Epithelial cell of esophagus (primary cell): Measurements from ENCODE around the gene PLXNA1.

Source experiments
- DNase-seq: peaks from one replicate; pipeline ENCODE4 v3.0.0; 2010; ENCODE audit warnings: low read depth
- H3K4me3 ChIP-seq: 2 replicates; pipeline ENCODE4 v1.5.1; 2011; ENCODE audit warnings: mild to moderate bottlenecking, low read length, control low read depth
- CTCF ChIP-seq: IDR thresholded peaks from 2 replicates; pipeline ENCODE4 v1.5.1; 2011; ENCODE audit warnings: low read depth, mild to moderate bottlenecking, low read length, control low read depth, inconsistent platforms; ENCODE audit not compliant: insufficient read depth; ENCODE audit errors: missing control alignments

Gene PLXNA1

GRCh38 chr3:127027061-127027735 is 44.3 kb downstream of the PLXNA1 start:
- TF ChIP-seq CTCF: no peak
- no peak overlapping the region for H3K4me3 ChIP-seq
- no peak for DNase-seq

DNA sequence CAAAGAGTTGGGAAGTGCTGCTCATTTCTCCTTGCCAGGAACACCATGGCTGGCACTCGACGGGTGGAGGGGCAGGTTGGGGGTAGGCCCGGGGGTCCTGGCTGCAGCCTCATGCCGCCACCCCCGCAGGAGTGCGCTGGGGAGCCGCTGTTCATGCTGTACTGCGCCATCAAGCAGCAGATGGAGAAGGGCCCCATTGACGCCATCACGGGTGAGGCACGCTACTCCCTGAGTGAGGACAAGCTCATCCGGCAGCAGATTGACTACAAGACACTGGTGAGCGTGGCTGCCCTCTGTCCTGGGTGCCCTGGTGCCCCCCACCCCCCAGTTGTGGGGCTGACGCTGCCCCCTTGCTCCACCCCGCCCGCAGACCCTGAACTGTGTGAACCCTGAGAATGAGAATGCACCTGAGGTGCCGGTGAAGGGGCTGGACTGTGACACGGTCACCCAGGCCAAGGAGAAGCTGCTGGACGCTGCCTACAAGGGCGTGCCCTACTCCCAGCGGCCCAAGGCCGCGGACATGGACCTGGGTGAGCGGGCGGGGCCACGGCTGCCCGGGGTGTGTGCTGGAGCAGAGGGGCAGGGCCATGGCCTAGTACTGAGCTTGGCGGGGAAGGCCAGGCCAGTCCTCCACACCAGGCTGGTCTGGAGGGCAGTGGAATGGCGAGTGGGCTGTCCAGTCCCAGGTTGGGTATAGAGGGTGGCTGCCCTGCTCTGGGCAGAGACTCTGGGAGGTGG is 45.1 kb downstream of the PLXNA1 start:
- no peak overlapping the region for H3K4me3 ChIP-seq
- no peak for TF ChIP-seq CTCF

GRCh38 chr3:127028781-127029657 is 46.1 kb downstream of the PLXNA1 start:
- TF ChIP-seq CTCF: no peak
- H3K4me3 ChIP-seq: no peak overlapping the region
- no peak for DNase-seq

More for the DNA sequence above, 45.1 kb downstream of the PLXNA1 start:
- no peak for DNase-seq

DNA sequence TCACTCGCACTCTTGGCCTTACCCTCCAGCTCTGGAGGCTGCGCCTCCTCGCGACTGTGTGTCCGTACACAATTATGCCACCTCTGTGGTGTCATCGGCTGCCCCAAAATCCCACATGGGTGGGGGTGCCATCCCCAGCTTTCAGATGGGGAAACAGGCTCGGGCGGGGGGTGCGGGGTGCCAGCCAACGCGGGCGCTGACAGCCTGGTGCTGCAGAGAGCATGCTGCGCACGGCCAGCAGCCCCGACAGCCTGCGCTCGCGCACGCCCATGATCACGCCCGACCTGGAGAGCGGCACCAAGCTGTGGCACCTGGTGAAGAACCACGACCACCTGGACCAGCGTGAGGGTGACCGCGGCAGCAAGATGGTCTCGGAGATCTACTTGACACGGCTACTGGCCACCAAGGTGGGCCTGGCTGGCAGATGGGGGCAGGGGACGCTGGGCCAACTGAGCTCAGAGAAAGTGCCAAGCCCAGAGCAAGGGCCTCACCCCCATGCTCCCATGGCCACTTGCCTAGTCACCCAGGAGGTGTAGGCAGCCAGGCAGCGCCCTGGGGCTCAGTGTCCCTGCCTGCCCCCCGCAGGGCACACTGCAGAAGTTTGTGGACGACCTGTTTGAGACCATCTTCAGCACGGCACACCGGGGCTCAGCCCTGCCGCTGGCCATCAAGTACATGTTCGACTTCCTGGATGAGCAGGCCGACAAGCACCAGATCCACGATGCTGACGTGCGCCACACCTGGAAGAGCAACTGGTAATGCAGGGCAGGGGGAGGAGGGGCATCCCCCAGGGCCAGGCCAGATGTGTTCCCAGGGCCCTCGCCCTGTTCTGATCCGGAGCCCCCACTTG is 47.0 kb downstream of the PLXNA1 start:
- no peak for TF ChIP-seq CTCF
- no peak for DNase-seq

DNA sequence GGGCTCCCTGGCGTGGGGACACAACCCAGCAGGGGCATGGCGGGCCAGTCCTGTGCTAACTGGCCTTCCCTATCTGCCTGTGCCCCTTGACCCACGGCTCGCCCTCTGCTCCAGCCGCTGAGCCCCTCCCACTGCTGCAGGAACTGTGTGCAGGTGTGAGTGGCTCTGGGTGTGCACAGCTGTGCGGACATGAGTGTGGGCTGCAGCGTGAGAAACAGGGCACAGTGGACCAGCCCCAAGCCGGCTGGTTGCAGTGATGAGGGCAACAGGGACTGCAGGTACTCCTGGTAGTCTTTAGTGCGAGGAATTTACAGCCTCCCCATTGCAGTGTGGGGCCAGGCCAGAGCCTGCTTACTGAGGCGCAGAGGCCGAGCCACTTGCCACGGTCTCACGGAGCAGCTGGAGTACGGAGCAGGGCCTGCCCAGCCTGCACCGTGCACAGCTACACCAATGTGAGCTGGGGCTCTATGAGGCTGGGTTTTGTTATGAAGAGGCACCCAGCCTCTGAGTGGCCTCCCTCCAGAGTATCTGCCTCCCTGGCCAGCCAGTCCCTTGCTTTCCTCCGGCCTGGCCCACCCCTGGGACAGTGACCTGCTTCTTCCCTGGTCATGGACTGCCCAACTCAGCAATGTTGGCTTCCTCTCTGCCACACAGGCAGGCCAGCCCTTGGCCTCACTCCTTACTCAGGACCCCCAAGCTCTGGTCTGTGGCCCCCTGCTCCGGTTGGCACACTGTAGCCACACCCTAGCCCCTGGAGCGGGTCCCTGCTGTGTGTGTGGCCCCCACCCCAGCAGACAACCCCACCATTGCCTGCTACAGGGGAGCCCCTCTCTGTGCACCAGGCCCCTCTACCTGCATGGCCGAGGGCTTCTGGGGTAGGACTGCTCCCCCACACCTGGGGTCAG is 47.8 kb downstream of the PLXNA1 start:
- no peak for DNase-seq
- no peak for TF ChIP-seq CTCF
- H3K4me3 ChIP-seq: no peak overlapping the region

More for the DNA sequence above, 47.0 kb downstream of the PLXNA1 start:
- no peak overlapping the region for H3K4me3 ChIP-seq
